ENCODE data around the gene SOCS1.

- no peak for TF ChIP-seq CTCF (IDR thresholded peaks at IDR 0.05; ENCODE audit: low read depth, low read length, poor library complexity, severe bottlenecking)
- TF ChIP-seq EZH2phosphoT487 (IDR thresholded peaks at IDR 0.05; ENCODE audit: borderline replicate concordance, low read length) = no peak
Observed at GRCh38 chr16:11204513-11205047, 51.4 kb downstream of the SOCS1 start.
